Measurements from ENCODE around the gene BSG. TPM values are rescaled to one million over a fixed set of nuclear protein-coding genes. Genes with fewer than 3 reads are reported as not detected.
"Not testable (repeated sequence)": the region's sequence is repeated elsewhere in the genome, so short reads cannot be mapped to it uniquely, and the experiment has no call there.

Gene BSG
- total and polyA plus RNA-seq, 4 donors, result 80.4 to 367 (median 149) TPM

DNA sequence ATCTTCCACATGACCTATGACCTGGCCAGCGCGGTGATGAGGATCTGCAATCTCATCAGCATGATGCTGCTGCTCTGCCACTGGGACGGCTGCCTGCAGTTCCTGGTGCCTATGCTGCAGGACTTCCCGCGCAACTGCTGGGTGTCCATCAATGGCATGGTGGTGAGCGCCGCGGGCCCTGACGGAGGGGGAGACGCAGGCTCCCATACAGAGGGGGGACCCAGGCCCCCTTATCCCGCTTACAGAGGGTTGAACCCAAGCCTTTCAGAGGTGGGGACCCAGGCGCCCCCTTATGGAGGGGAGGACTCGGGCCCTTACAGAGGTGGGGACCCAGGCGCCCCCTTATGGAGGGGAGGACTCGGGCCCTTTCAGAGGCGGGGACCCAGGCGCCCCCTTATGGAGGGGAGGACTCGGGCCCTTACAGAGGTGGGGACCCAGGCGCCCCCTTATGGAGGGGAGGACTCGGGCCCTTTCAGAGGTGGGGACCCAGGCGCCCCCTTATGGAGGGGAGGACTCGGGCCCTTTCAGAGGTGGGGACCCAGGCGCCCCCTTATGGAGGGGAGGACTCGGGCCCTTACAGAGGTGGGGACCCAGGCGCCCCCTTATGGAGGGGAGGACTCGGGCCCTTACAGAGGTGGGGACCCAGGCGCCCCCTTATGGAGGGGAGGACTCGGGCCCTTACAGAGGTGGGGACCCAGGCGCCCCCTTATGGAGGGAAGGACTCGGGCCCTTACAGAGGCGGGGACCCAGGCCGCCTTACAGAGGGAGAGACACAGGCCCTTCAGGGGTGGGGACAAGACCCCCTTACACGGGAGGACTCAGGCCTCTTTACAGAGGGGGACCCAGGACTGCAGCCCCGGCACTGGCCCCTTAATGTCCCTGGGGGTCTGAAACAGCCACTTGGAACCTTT is 32.9 kb downstream of the BSG start:
- not testable (repeated sequence) for H3K4me1 ChIP-seq (ENCODE audit: control insufficient read depth in 4 of 4, insufficient read depth in 4 of 4, low read length in 3 of 4); H3K4me3 ChIP-seq (ENCODE audit: low read depth in 1 of 3, low read length in 3 of 3); DNase-seq (ENCODE audit: low spot score); H3K27ac ChIP-seq (ENCODE audit: low read depth in 1 of 2, low read length in 2 of 2); H3K9ac ChIP-seq (ENCODE audit: low read depth in 1 of 2, low read length in 2 of 2); H3K36me3 ChIP-seq (ENCODE audit: control insufficient read depth in 4 of 4, insufficient read depth in 3 of 4, low read depth in 1 of 4, low read length in 3 of 4); H3K27me3 ChIP-seq (ENCODE audit: control insufficient read depth in 4 of 4, insufficient read depth in 4 of 4, low read length in 3 of 4); H3K9me3 ChIP-seq (ENCODE audit: control insufficient read depth in 4 of 4, low read length in 3 of 4)
- 87% methylated on average over 34 of the region's 34 CpGs for WGBS

DNA sequence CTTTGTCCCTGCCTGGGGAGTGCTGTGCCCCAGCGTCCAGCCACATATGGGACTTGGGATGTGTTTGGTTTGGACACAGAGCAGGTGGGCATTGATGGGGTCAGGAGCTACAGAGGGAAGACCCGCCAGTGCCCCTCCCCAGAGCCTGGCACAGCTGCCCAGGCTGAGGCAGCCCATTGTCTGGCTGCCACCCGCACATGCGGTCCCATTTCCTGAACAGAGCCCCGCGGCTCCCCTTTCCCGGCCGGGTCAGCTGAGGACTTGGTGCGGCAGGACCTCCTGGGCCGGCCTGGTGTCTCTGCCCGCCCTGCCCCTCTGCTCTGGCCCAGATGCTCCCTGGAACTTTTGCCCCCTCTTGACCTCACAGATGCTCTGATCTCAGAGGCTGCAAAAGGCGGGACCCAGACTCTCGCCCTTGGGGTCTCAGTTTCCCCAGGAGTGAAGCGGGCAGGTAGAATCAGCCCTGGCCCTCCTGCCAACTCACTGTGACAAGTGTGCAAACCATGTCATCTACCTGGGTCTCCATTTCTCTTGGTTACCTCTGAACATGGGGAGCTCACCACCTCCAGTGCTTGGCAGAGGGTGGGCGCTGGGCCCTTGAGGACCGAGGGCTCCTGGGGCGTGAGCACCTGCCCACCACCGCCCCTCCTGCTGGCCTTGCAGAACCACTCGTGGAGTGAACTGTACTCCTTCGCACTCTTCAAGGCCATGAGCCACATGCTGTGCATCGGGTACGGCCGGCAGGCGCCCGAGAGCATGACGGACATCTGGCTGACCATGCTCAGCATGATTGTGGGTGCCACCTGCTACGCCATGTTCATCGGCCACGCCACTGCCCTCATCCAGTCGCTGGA is 35.1 kb downstream of the BSG start:
- no peak for DNase-seq (ENCODE audit: low spot score)
- Histone ChIP-seq H3K9me3 (ENCODE audit: control insufficient read depth in 4 of 4, low read length in 3 of 4) (no peaks in the 10 kb centered on the region), H3K4me1 (ENCODE audit: control insufficient read depth in 4 of 4, insufficient read depth in 4 of 4, low read length in 3 of 4) (peaks cover 0 to 3% (median 0%) of the 10 kb centered on the region in 4 donors), H3K4me3 (ENCODE audit: low read depth in 1 of 3, low read length in 3 of 3) (no peak overlapping the region), H3K9ac (ENCODE audit: low read depth in 1 of 2, low read length in 2 of 2) (no peak overlapping the region), H3K27ac (ENCODE audit: low read depth in 1 of 2, low read length in 2 of 2) (no peak overlapping the region), H3K36me3 (ENCODE audit: control insufficient read depth in 4 of 4, insufficient read depth in 3 of 4, low read depth in 1 of 4, low read length in 3 of 4) (no peaks in the 10 kb centered on the region), H3K27me3 (ENCODE audit: control insufficient read depth in 4 of 4, insufficient read depth in 4 of 4, low read length in 3 of 4) (no peaks in the 10 kb centered on the region)
- TF ChIP-seq, protein P1, sequence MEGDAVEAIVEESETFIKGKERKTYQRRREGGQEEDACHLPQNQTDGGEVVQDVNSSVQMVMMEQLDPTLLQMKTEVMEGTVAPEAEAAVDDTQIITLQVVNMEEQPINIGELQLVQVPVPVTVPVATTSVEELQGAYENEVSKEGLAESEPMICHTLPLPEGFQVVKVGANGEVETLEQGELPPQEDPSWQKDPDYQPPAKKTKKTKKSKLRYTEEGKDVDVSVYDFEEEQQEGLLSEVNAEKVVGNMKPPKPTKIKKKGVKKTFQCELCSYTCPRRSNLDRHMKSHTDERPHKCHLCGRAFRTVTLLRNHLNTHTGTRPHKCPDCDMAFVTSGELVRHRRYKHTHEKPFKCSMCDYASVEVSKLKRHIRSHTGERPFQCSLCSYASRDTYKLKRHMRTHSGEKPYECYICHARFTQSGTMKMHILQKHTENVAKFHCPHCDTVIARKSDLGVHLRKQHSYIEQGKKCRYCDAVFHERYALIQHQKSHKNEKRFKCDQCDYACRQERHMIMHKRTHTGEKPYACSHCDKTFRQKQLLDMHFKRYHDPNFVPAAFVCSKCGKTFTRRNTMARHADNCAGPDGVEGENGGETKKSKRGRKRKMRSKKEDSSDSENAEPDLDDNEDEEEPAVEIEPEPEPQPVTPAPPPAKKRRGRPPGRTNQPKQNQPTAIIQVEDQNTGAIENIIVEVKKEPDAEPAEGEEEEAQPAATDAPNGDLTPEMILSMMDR (IDR thresholded peaks at IDR 0.05; ENCODE audit: low read depth, low read length, missing input control), result no peak
- no peak for TF ChIP-seq HNF4G (IDR thresholded peaks at IDR 0.05)
- TF ChIP-seq, protein P2, sequence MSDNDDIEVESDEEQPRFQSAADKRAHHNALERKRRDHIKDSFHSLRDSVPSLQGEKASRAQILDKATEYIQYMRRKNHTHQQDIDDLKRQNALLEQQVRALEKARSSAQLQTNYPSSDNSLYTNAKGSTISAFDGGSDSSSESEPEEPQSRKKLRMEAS (IDR thresholded peaks at IDR 0.05), result no peak
- TF ChIP-seq, protein P3, sequence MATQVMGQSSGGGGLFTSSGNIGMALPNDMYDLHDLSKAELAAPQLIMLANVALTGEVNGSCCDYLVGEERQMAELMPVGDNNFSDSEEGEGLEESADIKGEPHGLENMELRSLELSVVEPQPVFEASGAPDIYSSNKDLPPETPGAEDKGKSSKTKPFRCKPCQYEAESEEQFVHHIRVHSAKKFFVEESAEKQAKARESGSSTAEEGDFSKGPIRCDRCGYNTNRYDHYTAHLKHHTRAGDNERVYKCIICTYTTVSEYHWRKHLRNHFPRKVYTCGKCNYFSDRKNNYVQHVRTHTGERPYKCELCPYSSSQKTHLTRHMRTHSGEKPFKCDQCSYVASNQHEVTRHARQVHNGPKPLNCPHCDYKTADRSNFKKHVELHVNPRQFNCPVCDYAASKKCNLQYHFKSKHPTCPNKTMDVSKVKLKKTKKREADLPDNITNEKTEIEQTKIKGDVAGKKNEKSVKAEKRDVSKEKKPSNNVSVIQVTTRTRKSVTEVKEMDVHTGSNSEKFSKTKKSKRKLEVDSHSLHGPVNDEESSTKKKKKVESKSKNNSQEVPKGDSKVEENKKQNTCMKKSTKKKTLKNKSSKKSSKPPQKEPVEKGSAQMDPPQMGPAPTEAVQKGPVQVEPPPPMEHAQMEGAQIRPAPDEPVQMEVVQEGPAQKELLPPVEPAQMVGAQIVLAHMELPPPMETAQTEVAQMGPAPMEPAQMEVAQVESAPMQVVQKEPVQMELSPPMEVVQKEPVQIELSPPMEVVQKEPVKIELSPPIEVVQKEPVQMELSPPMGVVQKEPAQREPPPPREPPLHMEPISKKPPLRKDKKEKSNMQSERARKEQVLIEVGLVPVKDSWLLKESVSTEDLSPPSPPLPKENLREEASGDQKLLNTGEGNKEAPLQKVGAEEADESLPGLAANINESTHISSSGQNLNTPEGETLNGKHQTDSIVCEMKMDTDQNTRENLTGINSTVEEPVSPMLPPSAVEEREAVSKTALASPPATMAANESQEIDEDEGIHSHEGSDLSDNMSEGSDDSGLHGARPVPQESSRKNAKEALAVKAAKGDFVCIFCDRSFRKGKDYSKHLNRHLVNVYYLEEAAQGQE (IDR thresholded peaks at IDR 0.05), result no peak
- no peak for TF ChIP-seq RAD21 (IDR thresholded peaks at IDR 0.05)
- no peak for TF ChIP-seq TAF1 (conservative IDR thresholded peaks at IDR 0.05)
- WGBS, result 87% methylated on average over 30 of the region's 30 CpGs
